NCI-H226 (cell line): ENCODE results near the gene F7.
"Not testable (repeated sequence)": the region's sequence is repeated elsewhere in the genome, so short reads cannot be mapped to it uniquely, and the experiment has no call there.

Experiments used
- DNase-seq: peaks from one replicate; pipeline ENCODE4 v3.0.0-alpha.2; 2015

The F7 gene

GRCh38 chr13:113105032-113105920 is at the start of gene F7:
Gene F7, plus strand, starts transcription at chr13:113105791. Its CDS starts 51 bp downstream, at chr13:113105842.
- DNase-seq = no peak

- DNase-seq = no peak
These were observed 48.5 kb upstream of the F7 start for GRCh38 chr13:113057084-113057483.

GRCh38 chr13:113057559-113057958 is 48.0 kb upstream of the F7 start:
- not testable (repeated sequence) for DNase-seq

GRCh38 chr13:113058129-113058987 is 47.2 kb upstream of the F7 start:
- DNase-seq = no peak

- DNase-seq = no peak
These were observed 46.4 kb upstream of the F7 start for GRCh38 chr13:113058988-113059850.

- DNase-seq = no peak
These were observed 45.7 kb upstream of the F7 start for GRCh38 chr13:113059891-113060290.

GRCh38 chr13:113060557-113061270 is 44.9 kb upstream of the F7 start:
- no peak for DNase-seq

- no peak for DNase-seq
These were observed 44.3 kb upstream of the F7 start for GRCh38 chr13:113061271-113061625.

GRCh38 chr13:113061796-113062425 is 43.7 kb upstream of the F7 start:
- no peak for DNase-seq

- DNase-seq = no peak
These were observed 42.9 kb upstream of the F7 start for GRCh38 chr13:113062691-113063090.

- no peak for DNase-seq
These were observed 42.5 kb upstream of the F7 start for GRCh38 chr13:113063091-113063491.

GRCh38 chr13:113064000-113064533 is 41.5 kb upstream of the F7 start:
- no peak for DNase-seq

GRCh38 chr13:113064534-113065405 is 40.8 kb upstream of the F7 start:
- no peak for DNase-seq

GRCh38 chr13:113065406-113066141 is 40.0 kb upstream of the F7 start:
- DNase-seq = no peak

- no peak for DNase-seq
These were observed 39.5 kb upstream of the F7 start for GRCh38 chr13:113066142-113066455.

- no peak for DNase-seq
These were observed 38.8 kb upstream of the F7 start for GRCh38 chr13:113066746-113067145.

- DNase-seq = no peak
These were observed 35.5 kb upstream of the F7 start for GRCh38 chr13:113069861-113070805.

GRCh38 chr13:113070855-113071254 is 34.7 kb upstream of the F7 start:
- no peak for DNase-seq

- DNase-seq = no peak
These were observed 33.2 kb upstream of the F7 start for GRCh38 chr13:113072376-113072775.
